ENCODE results near the gene ABI3BP. TPM values are rescaled to one million over a fixed set of nuclear protein-coding genes. Genes with fewer than 3 reads are reported as not detected.

Gene ABI3BP
- total RNA-seq, 1 experiment from 2014 or later: 0.74 TPM

GRCh38 chr3:100880845-100881244, 112.4 kb downstream of the ABI3BP start (continued):
- TF ChIP-seq AR (CRISPR knock-in tag; IDR thresholded peaks at IDR 0.05): no peak
- TF ChIP-seq, protein P1, sequence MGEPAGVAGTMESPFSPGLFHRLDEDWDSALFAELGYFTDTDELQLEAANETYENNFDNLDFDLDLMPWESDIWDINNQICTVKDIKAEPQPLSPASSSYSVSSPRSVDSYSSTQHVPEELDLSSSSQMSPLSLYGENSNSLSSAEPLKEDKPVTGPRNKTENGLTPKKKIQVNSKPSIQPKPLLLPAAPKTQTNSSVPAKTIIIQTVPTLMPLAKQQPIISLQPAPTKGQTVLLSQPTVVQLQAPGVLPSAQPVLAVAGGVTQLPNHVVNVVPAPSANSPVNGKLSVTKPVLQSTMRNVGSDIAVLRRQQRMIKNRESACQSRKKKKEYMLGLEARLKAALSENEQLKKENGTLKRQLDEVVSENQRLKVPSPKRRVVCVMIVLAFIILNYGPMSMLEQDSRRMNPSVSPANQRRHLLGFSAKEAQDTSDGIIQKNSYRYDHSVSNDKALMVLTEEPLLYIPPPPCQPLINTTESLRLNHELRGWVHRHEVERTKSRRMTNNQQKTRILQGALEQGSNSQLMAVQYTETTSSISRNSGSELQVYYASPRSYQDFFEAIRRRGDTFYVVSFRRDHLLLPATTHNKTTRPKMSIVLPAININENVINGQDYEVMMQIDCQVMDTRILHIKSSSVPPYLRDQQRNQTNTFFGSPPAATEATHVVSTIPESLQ (CRISPR knock-in tag; IDR thresholded peaks at IDR 0.05): no peak
- no peak for TF ChIP-seq MXD4 (CRISPR knock-in tag; IDR thresholded peaks at IDR 0.05; ENCODE audit: borderline replicate concordance)
- TF ChIP-seq ELF4 (CRISPR knock-in tag; IDR thresholded peaks at IDR 0.05; ENCODE audit: low read depth): no peak
- TF ChIP-seq, protein P2, sequence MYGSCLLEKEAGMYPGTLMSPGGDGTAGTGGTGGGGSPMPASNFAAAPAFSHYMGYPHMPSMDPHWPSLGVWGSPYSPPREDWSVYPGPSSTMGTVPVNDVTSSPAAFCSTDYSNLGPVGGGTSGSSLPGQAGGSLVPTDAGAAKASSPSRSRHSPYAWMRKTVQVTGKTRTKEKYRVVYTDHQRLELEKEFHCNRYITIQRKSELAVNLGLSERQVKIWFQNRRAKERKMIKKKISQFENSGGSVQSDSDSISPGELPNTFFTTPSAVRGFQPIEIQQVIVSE (CRISPR knock-in tag; IDR thresholded peaks at IDR 0.05; ENCODE audit: borderline replicate concordance): no peak
- TF ChIP-seq MAX (CRISPR knock-in tag; IDR thresholded peaks at IDR 0.05): no peak
- no peak for TF ChIP-seq CREB1 (CRISPR knock-in tag; IDR thresholded peaks at IDR 0.05)
- TF ChIP-seq E2F5 (CRISPR knock-in tag; IDR thresholded peaks at IDR 0.05): no peak
- no peak for TF ChIP-seq ETV6 (CRISPR knock-in tag; IDR thresholded peaks at IDR 0.05)

DNA sequence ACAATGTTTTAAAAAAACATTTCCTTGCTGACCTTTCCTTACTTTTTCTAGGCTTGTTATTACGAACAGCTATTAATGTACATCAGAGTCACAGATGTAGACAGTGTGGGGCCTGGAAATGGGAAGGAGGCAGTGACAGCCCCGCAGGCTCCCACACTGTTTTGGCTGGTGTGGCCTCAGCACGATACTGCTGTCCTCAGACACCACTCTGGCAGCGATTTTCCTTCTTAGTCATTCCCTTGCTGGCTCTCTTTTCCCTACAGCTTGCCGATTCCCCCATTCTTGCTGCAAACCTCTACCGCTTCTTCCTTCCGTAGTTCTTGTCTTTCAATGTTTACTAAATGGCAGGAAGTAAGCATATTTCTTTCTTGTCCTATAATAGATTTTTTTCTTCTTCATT, 113.1 kb downstream of the ABI3BP start:
- ATAC-seq (no peak), DNase-seq (ENCODE audit: low spot score) (no peak)
- Mint-ChIP-seq H3K4me3 (no peak overlapping the region), H3K27ac (no peak overlapping the region), H3K27me3 (ENCODE audit: low read depth) (no peaks in the 10 kb centered on the region), H3K9me3 (no peaks in the 10 kb centered on the region), H3K36me3 (no peaks in the 10 kb centered on the region), H3K4me1 (peaks cover 4% of the 10 kb centered on the region; the same call in 1 of the 2 replicates)
- ChIA-PET POLR2A (no interaction called here), CTCF (interaction anchor here (1.6 kb wide), 1 partner anchor 60 kb away, joined by 4 read pairs; no protein-coding TSS in a partner anchor)
- TF ChIP-seq RELA (CRISPR knock-in tag; IDR thresholded peaks at IDR 0.05; ENCODE audit: borderline replicate concordance) (no peak), NFE2L1 (CRISPR knock-in tag; IDR thresholded peaks at IDR 0.05) (no peak), MYBL2 (CRISPR knock-in tag; IDR thresholded peaks at IDR 0.05) (no peak), E2F5 (CRISPR knock-in tag; IDR thresholded peaks at IDR 0.05) (no peak), MXD4 (CRISPR knock-in tag; IDR thresholded peaks at IDR 0.05; ENCODE audit: borderline replicate concordance) (no peak), PRRX2 (CRISPR knock-in tag; IDR thresholded peaks at IDR 0.05) (no peak), AR (CRISPR knock-in tag; IDR thresholded peaks at IDR 0.05) (no peak), TCF7 (CRISPR knock-in tag; IDR thresholded peaks at IDR 0.05; ENCODE audit: low read depth) (no peak), TEAD4 (CRISPR knock-in tag; IDR thresholded peaks at IDR 0.05) (no peak), GRHL2 (CRISPR knock-in tag; IDR thresholded peaks at IDR 0.05; ENCODE audit: insufficient replicate concordance, severe bottlenecking) (no peak)
- TF ChIP-seq, protein P3, sequence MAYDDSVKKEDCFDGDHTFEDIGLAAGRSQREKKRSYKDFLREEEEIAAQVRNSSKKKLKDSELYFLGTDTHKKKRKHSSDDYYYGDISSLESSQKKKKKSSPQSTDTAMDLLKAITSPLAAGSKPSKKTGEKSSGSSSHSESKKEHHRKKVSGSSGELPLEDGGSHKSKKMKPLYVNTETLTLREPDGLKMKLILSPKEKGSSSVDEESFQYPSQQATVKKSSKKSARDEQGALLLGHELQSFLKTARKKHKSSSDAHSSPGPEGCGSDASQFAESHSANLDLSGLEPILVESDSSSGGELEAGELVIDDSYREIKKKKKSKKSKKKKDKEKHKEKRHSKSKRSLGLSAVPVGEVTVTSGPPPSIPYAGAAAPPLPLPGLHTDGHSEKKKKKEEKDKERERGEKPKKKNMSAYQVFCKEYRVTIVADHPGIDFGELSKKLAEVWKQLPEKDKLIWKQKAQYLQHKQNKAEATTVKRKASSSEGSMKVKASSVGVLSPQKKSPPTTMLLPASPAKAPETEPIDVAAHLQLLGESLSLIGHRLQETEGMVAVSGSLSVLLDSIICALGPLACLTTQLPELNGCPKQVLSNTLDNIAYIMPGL (CRISPR knock-in tag; IDR thresholded peaks at IDR 0.05): no peak
- TF ChIP-seq, protein P4, sequence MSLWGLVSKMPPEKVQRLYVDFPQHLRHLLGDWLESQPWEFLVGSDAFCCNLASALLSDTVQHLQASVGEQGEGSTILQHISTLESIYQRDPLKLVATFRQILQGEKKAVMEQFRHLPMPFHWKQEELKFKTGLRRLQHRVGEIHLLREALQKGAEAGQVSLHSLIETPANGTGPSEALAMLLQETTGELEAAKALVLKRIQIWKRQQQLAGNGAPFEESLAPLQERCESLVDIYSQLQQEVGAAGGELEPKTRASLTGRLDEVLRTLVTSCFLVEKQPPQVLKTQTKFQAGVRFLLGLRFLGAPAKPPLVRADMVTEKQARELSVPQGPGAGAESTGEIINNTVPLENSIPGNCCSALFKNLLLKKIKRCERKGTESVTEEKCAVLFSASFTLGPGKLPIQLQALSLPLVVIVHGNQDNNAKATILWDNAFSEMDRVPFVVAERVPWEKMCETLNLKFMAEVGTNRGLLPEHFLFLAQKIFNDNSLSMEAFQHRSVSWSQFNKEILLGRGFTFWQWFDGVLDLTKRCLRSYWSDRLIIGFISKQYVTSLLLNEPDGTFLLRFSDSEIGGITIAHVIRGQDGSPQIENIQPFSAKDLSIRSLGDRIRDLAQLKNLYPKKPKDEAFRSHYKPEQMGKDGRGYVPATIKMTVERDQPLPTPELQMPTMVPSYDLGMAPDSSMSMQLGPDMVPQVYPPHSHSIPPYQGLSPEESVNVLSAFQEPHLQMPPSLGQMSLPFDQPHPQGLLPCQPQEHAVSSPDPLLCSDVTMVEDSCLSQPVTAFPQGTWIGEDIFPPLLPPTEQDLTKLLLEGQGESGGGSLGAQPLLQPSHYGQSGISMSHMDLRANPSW (CRISPR knock-in tag; conservative IDR thresholded peaks at IDR 0.05; ENCODE audit: low read depth): no peak
- TF ChIP-seq, protein P5, sequence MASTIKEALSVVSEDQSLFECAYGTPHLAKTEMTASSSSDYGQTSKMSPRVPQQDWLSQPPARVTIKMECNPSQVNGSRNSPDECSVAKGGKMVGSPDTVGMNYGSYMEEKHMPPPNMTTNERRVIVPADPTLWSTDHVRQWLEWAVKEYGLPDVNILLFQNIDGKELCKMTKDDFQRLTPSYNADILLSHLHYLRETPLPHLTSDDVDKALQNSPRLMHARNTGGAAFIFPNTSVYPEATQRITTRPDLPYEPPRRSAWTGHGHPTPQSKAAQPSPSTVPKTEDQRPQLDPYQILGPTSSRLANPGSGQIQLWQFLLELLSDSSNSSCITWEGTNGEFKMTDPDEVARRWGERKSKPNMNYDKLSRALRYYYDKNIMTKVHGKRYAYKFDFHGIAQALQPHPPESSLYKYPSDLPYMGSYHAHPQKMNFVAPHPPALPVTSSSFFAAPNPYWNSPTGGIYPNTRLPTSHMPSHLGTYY (CRISPR knock-in tag; IDR thresholded peaks at IDR 0.05): no peak
